ENCODE measurements around the gene MRPL10. TPM values are rescaled to one million over a fixed set of nuclear protein-coding genes. Genes with fewer than 3 reads are reported as not detected.

Gene MRPL10
- total RNA-seq, 2 experiments from 2014 or later: 46.9 to 51.9 TPM

- Mint-ChIP-seq H3K4me1 (peaks cover 37% of the 10 kb centered on the region), H3K4me3 (peak overlapping the region; percentile 98), H3K9me3 (no peaks in the 10 kb centered on the region), H3K27ac (peak overlapping the region; percentile 91), H3K36me3 (ENCODE audit: low read depth) (peaks cover 2% of the 10 kb centered on the region), H3K27me3 (peaks cover 24% of the 10 kb centered on the region)
- ChIA-PET CTCF (interaction anchor here (0.6 to 19.1 kb wide), 30 partner anchors 8 to 194 kb away, joined by 3 to 344 read pairs (median 5); partner anchors contain the start of genes LRRC46, MRPL10, SP2 and SP6), POLR2A (interaction anchor here (1.0 kb wide), 1 partner anchor 50 kb away, joined by 3 read pairs; no protein-coding TSS in a partner anchor)
- DNase-seq: no peak
These were observed 10.3 kb upstream of the MRPL10 start for GRCh38 chr17:47841488-47842291.

- DNase-seq: peak; percentile 87
- POLR2A ChIA-PET: interaction anchor here (1.0 kb wide), 1 partner anchor 51 kb away, joined by 3 read pairs; no protein-coding TSS in a partner anchor
- Mint-ChIP-seq H3K27ac (peak within 1 kb of the TSS; percentile 91), H3K4me1 (peaks cover 37% of the 10 kb centered on the region), H3K4me3 (peak within 1 kb of the TSS; percentile 98), H3K9me3 (no peaks in the 10 kb centered on the region), H3K27me3 (peaks cover 17% of the 10 kb centered on the region), H3K36me3 (ENCODE audit: low read depth) (peaks cover 3% of the 10 kb centered on the region)
- CTCF ChIA-PET: interaction anchor here (0.6 to 19.1 kb wide), 31 partner anchors 9 to 179 kb away, joined by 3 to 344 read pairs (median 5); partner anchors contain the start of genes LRRC46, MRPL10, SP2 and SP6
These were observed 9.6 kb upstream of the MRPL10 start, which contains the start of gene SCRN2 for GRCh38 chr17:47840742-47841487. Gene SCRN2 (minus strand): TSS chr17:47841273. CDS start chr17:47840843, 430 bp downstream.

- DNase-seq: no peak
- Mint-ChIP-seq H3K36me3 (ENCODE audit: low read depth) (peaks cover 5% of the 10 kb centered on the region), H3K4me3 (peak overlapping the region; percentile 98), H3K4me1 (peaks cover 43% of the 10 kb centered on the region), H3K27me3 (peaks cover 9% of the 10 kb centered on the region), H3K27ac (peak overlapping the region; percentile 36), H3K9me3 (no peaks in the 10 kb centered on the region)
- POLR2A ChIA-PET: interaction anchor here (1.0 kb wide), 1 partner anchor 52 kb away, joined by 3 read pairs; no protein-coding TSS in a partner anchor
- CTCF ChIA-PET: interaction anchor here (0.7 to 19.1 kb wide), 15 partner anchors 9 to 180 kb away, joined by 3 to 344 read pairs (median 6); partner anchors contain the start of genes LRRC46, MRPL10, SP2 and SP6
These were observed 8.8 kb upstream of the MRPL10 start for GRCh38 chr17:47840001-47840741.

GRCh38 chr17:47839071-47839470 is 7.7 kb upstream of the MRPL10 start:
- H3K36me3 Mint-ChIP-seq (ENCODE audit: low read depth): peaks cover 5% of the 10 kb centered on the region
- ChIA-PET POLR2A (no interaction called here), CTCF (interaction anchor here (3.3 to 19.1 kb wide), 2 partner anchors 11 to 50 kb away, joined by 15 to 344 read pairs; partner anchors contain the start of genes SP2 and SP6)
- no peaks in the 10 kb centered on the region for H3K27me3 Mint-ChIP-seq
- no peaks in the 10 kb centered on the region for H3K9me3 Mint-ChIP-seq
- no peak for DNase-seq
- no peak overlapping the region for H3K27ac Mint-ChIP-seq
- no peak overlapping the region for H3K4me3 Mint-ChIP-seq
- peaks cover 54% of the 10 kb centered on the region for H3K4me1 Mint-ChIP-seq

GRCh38 chr17:47838636-47839035 is 7.3 kb upstream of the MRPL10 start:
- no peaks in the 10 kb centered on the region for H3K9me3 Mint-ChIP-seq
- DNase-seq: no peak
- CTCF ChIA-PET: interaction anchor here (1.7 to 19.1 kb wide), 3 partner anchors 8 to 50 kb away, joined by 4 to 344 read pairs (median 15); partner anchors contain the start of genes SP2 and SP6
- POLR2A ChIA-PET: no interaction called here
- H3K4me1 Mint-ChIP-seq: peaks cover 55% of the 10 kb centered on the region
- H3K4me3 Mint-ChIP-seq: no peak overlapping the region
- H3K36me3 Mint-ChIP-seq (ENCODE audit: low read depth): peaks cover 5% of the 10 kb centered on the region
- H3K27ac Mint-ChIP-seq: no peak overlapping the region
- no peaks in the 10 kb centered on the region for H3K27me3 Mint-ChIP-seq

GRCh38 chr17:47837401-47838039 is 6.2 kb upstream of the MRPL10 start:
- no peak overlapping the region for H3K27ac Mint-ChIP-seq
- POLR2A ChIA-PET: interaction anchor here (0.6 kb wide), 1 partner anchor 126 kb away, joined by 3 read pairs; no protein-coding TSS in a partner anchor

GRCh38 chr17:47836601-47837000 is 5.3 kb upstream of the MRPL10 start:
- Mint-ChIP-seq H3K4me3 (no peak overlapping the region), H3K9me3 (no peaks in the 10 kb centered on the region), H3K36me3 (ENCODE audit: low read depth) (peaks cover 5% of the 10 kb centered on the region), H3K27me3 (no peaks in the 10 kb centered on the region), H3K27ac (no peak overlapping the region), H3K4me1 (peaks cover 51% of the 10 kb centered on the region)
- ChIA-PET POLR2A (no interaction called here), CTCF (interaction anchor here (0.8 to 19.1 kb wide), 4 partner anchors 15 to 134 kb away, joined by 3 to 344 read pairs (median 4); partner anchors contain the start of genes CDK5RAP3, OSBPL7, PNPO and SP2)
- no peak for DNase-seq

More at GRCh38 chr17:47837401-47838039, 6.2 kb upstream of the MRPL10 start:
- no peaks in the 10 kb centered on the region for H3K9me3 Mint-ChIP-seq
- no peak for DNase-seq
- H3K4me1 Mint-ChIP-seq: peaks cover 53% of the 10 kb centered on the region
- H3K4me3 Mint-ChIP-seq: no peak overlapping the region
- peaks cover 5% of the 10 kb centered on the region for H3K36me3 Mint-ChIP-seq (ENCODE audit: low read depth)
- CTCF ChIA-PET: interaction anchor here (0.5 to 19.1 kb wide), 5 partner anchors 9 to 284 kb away, joined by 3 to 344 read pairs (median 3); partner anchors contain the start of genes CDK5RAP3, PNPO and SP2
- H3K27me3 Mint-ChIP-seq: no peaks in the 10 kb centered on the region

GRCh38 chr17:47834756-47835155 is 3.4 kb upstream of the MRPL10 start:
- Mint-ChIP-seq H3K4me1 (peaks cover 51% of the 10 kb centered on the region), H3K27ac (no peak overlapping the region), H3K36me3 (ENCODE audit: low read depth) (peaks cover 8% of the 10 kb centered on the region), H3K9me3 (no peaks in the 10 kb centered on the region), H3K27me3 (no peaks in the 10 kb centered on the region), H3K4me3 (no peak overlapping the region)
- CTCF ChIA-PET: interaction anchor here (1.0 to 19.1 kb wide), 3 partner anchors 9 to 54 kb away, joined by 3 to 344 read pairs (median 10); partner anchors contain the start of genes OSBPL7 and SP2
- no peak for DNase-seq
- POLR2A ChIA-PET: no interaction called here

- Mint-ChIP-seq H3K27ac (peak overlapping the region; percentile 88), H3K27me3 (no peaks in the 10 kb centered on the region), H3K36me3 (ENCODE audit: low read depth) (peaks cover 21% of the 10 kb centered on the region), H3K9me3 (no peaks in the 10 kb centered on the region), H3K4me1 (peaks cover 60% of the 10 kb centered on the region), H3K4me3 (peak overlapping the region; percentile 91)
- ChIA-PET POLR2A (interaction anchor here (1.0 kb wide), 1 partner anchor 64 kb away, joined by 5 read pairs; no protein-coding TSS in a partner anchor), CTCF (interaction anchor here (0.7 to 2.3 kb wide), 11 partner anchors 9 to 139 kb away, joined by 3 to 15 read pairs (median 3); partner anchors contain the start of genes CDK5RAP3 and SCRN2)
- no peak for DNase-seq
These were observed 590 bp upstream of the MRPL10 start for GRCh38 chr17:47831934-47832327.

- peaks cover 55% of the 10 kb centered on the region for H3K4me1 Mint-ChIP-seq
These were observed 842 bp downstream of the MRPL10 start for GRCh38 chr17:47830396-47831002.

GRCh38 chr17:47829870-47830269 is 1.5 kb downstream of the MRPL10 start:
- H3K9me3 Mint-ChIP-seq: no peaks in the 10 kb centered on the region
- peak overlapping the region; percentile 88 for H3K27ac Mint-ChIP-seq
- H3K4me3 Mint-ChIP-seq: peak overlapping the region; percentile 91
- peaks cover 51% of the 10 kb centered on the region for H3K4me1 Mint-ChIP-seq
- H3K36me3 Mint-ChIP-seq (ENCODE audit: low read depth): peaks cover 31% of the 10 kb centered on the region
- POLR2A ChIA-PET: interaction anchor here (0.6 kb wide), 1 partner anchor 8 kb away, joined by 3 read pairs; the partner anchor contains the start of gene OSBPL7
- DNase-seq: peak; percentile 48
- CTCF ChIA-PET: interaction anchor here (0.6 to 1.6 kb wide), 5 partner anchors 11 to 1887 kb away, joined by 3 to 5 read pairs (median 3); partner anchors contain the start of gene SCRN2
- no peaks in the 10 kb centered on the region for H3K27me3 Mint-ChIP-seq

More at GRCh38 chr17:47830396-47831002, 842 bp downstream of the MRPL10 start:
- Mint-ChIP-seq H3K27me3 (no peaks in the 10 kb centered on the region), H3K9me3 (no peaks in the 10 kb centered on the region), H3K36me3 (ENCODE audit: low read depth) (peaks cover 27% of the 10 kb centered on the region), H3K4me3 (peak overlapping the region; percentile 91), H3K27ac (peak overlapping the region; percentile 88)
- POLR2A ChIA-PET: no interaction called here
- CTCF ChIA-PET: interaction anchor here (0.6 to 2.3 kb wide), 8 partner anchors 8 to 1887 kb away, joined by 3 to 15 read pairs (median 4); partner anchors contain the start of genes CDK5RAP3 and SCRN2
- DNase-seq: no peak

Data from activated CD4-positive, alpha-beta T cell treated with anti-CD3 and anti-CD28 coated beads, Interleukin-2, amount 10 ng/mL, durations not matched to agents 7 days and 5 days (primary cell).